Activated T-cell treated with anti-CD3 and anti-CD28 coated beads, Interleukin-2, amount 50 U/mL, for 4 hours (primary cell): ENCODE data around the gene NTRK1. TPM values are rescaled to one million over a fixed set of nuclear protein-coding genes. Genes with fewer than 3 reads are reported as not detected.
"Not testable (repeated sequence)": the region's sequence is repeated elsewhere in the genome, so short reads cannot be mapped to it uniquely, and the experiment has no call there.

Experiments used
- ATAC-seq, 2 donors: fragments of 200-7000 bp; cut with Tn5 transposase; one replicate each; pipeline ENCODE4 v1.10.0; 2021
- DNase-seq: peaks from one replicate; pipeline ENCODE4 v3.0.0-alpha.2; 2020
- H3K27me3 Mint-ChIP-seq: one replicate; pipeline ENCODE4 v1.8.0; 2021; ENCODE audit warnings: low read depth, mixed read lengths
- H3K36me3 Mint-ChIP-seq: one replicate; pipeline ENCODE4 v1.8.0; 2022; ENCODE audit warnings: mixed read lengths; ENCODE audit not compliant: insufficient read depth
- H3K4me1 Mint-ChIP-seq: one replicate; pipeline ENCODE4 v1.8.0; 2021; ENCODE audit warnings: low read depth, mixed read lengths
- H3K4me3 Mint-ChIP-seq: one replicate; pipeline ENCODE4 v1.8.0; 2021; ENCODE audit warnings: mild to moderate bottlenecking, moderate library complexity, mixed read lengths
- H3K9me3 Mint-ChIP-seq: one replicate; pipeline ENCODE4 v1.8.0; 2021; ENCODE audit warnings: mixed read lengths
- total RNA-seq, 3 donors: library from RNA; stranded (reverse); gene quantifications; one replicate each; pipeline ENCODE4 v1.2.1, GENCODE V29; 2021

Gene NTRK1
- total RNA-seq, 3 donors from 2014 or later, result 0.55 to 2.4 (median 1.8) TPM

GRCh38 chr1:156924478-156925153 lies 64.0 kb downstream of the NTRK1 start:
- no peak for ATAC-seq
- Mint-ChIP-seq H3K9me3 (no peaks in the 10 kb centered on the region), H3K4me1 (peaks cover 20% of the 10 kb centered on the region), H3K36me3 (no peaks in the 10 kb centered on the region), H3K27me3 (peaks cover 92% of the 10 kb centered on the region), H3K4me3 (no peak overlapping the region)
- DNase-seq, result no peak

DNA sequence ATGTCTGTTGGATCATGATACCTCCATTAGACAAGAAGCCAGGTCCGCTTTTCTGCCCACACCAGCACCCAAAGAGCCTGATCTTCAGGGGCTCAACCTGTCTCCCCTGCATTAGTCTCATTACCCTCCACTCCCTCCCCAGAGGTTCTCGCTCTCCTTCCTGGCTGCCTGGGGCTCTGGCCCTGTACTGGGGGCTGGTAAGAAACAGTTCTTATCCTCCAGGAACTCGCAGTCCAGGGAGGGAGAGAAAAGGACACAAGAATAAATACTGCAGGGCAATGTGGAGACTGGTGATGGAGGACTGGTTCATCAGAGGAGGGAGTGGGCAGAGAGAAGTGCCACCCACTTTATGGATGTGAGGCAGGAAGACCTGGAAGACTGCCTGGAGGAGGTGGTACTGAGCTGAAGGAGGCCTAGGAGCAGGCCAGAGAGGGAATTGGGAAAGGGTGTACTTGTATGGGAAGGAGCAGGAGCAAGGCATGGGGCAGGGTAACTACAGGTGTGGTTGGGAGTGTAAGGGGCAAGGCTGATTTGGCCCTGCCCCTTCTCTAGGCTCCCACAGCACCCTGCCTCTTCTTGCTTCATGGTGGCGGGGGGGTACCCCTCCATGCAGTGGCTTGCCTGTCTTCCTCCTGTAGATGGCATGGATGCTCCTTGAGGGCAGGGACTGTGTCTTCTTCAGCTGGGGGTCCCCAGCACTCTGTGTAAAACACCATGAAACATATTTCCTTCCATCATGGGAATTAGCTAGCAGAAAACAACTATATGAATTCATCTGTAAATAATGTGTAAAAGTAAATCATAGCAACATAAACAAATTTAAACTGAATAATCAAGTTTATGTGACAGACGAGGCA lies 64.7 kb downstream of the NTRK1 start:
- Mint-ChIP-seq H3K4me3 (no peak overlapping the region), H3K4me1 (peaks cover 20% of the 10 kb centered on the region), H3K27me3 (peaks cover 92% of the 10 kb centered on the region), H3K36me3 (no peaks in the 10 kb centered on the region), H3K9me3 (no peaks in the 10 kb centered on the region)
- ATAC-seq, result no peak
- no peak for DNase-seq

DNA sequence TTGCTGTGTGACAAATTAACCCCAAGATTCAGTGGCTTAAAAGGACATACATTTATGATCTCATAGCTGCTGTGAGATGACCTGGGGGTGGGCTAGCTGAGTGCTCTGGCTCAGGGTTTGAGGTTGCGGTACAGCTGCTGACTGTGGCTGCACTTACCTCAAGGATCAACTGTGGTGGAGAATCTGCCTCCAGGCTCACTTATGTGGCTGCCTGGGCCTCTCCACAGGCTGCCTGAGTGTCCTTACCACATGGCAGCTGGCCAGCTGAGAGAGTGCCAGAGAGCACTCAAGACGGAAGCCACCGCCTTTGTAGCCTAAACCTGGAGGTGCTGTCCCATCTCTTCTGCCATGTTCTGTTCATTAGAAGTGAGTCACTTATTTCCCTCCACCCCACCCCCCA lies 65.5 kb downstream of the NTRK1 start:
- Mint-ChIP-seq H3K9me3 (no peaks in the 10 kb centered on the region), H3K4me1 (peaks cover 18% of the 10 kb centered on the region), H3K36me3 (no peaks in the 10 kb centered on the region), H3K27me3 (peaks cover 92% of the 10 kb centered on the region), H3K4me3 (no peak overlapping the region)
- ATAC-seq (peak; percentile 44 to 54), DNase-seq (no peak)

DNA sequence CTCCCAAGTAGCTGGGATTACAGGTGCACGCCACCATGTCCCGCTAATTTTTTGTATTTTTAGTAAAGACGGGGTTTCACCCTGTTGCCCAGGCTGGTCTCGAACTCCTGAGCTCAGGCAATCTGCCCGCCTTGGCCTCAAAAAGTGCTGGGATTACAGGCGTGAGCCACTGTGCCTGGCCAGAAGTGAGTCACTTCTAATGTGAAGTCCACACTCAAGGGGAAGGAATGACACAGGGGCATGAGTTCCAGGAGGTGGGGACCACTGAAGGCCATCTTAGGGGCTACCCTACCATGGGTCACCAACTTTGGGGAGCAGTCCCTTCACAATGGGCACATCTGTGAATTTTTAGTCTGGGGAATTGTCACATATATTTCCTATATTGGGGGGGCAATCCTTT lies 66.0 kb downstream of the NTRK1 start:
- ATAC-seq, H3K9me3 Mint-ChIP-seq, H3K36me3 Mint-ChIP-seq, DNase-seq, H3K4me3 Mint-ChIP-seq: not testable (repeated sequence)
- Mint-ChIP-seq H3K4me1 (peaks cover 21% of the 10 kb centered on the region), H3K27me3 (peaks cover 94% of the 10 kb centered on the region)

DNA sequence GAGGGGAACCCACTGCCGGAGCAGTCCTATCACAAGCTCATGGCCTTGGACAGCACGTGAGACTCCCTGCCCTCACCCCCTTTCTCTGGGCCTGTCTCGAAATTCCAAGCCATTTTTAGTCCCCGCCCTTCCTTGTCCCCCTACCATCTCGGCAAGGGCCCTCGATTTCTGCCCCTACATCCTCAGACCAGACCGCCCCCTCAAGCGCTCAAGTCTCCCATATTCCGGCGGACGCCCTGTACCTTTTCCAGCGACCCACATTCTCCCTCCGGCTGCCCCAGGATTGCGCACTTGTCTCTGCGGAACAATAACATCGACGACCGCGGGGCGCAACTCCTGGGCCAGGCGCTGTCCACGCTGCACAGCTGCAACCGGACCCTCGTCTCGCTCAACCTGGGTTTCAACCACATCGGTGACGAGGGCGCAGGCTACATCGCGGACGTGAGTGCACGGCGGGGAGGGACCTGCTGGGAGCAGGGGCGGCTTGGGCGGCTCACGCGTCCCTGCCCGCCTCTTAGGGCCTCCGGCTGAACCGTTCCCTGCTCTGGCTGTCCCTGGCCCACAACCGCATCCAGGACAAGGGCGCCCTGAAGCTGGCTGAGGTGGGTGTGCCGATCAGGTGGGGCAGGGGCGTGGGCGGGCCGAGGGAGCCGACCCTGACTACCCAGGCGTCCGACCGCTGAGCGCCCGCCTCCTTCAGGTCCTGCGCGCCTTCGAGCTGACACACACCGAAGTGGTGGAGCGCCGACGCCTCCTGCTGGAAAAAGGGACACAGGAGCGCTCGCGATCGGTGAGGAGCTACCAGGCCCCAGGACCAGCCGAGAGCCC lies 66.8 kb downstream of the NTRK1 start:
- peak overlapping the region; percentile 9 for H3K4me3 Mint-ChIP-seq

GRCh38 chr1:156928043-156928602 lies 67.5 kb downstream of the NTRK1 start:
- ATAC-seq, result peak in 1 of 2 donors; percentile 7
- peaks cover 87% of the 10 kb centered on the region for H3K27me3 Mint-ChIP-seq
- H3K9me3 Mint-ChIP-seq, result no peaks in the 10 kb centered on the region
- DNase-seq, result no peak
- no peak overlapping the region for H3K4me3 Mint-ChIP-seq
- H3K4me1 Mint-ChIP-seq, result peaks cover 19% of the 10 kb centered on the region
- H3K36me3 Mint-ChIP-seq, result no peaks in the 10 kb centered on the region

More for the DNA sequence above, 66.8 kb downstream of the NTRK1 start:
- Mint-ChIP-seq H3K4me1 (peaks cover 21% of the 10 kb centered on the region), H3K27me3 (peaks cover 93% of the 10 kb centered on the region), H3K36me3 (no peaks in the 10 kb centered on the region), H3K9me3 (no peaks in the 10 kb centered on the region)
- peak; percentile 62 for DNase-seq
- peak; percentile 80 to 81 for ATAC-seq

GRCh38 chr1:156929596-156930238 lies 69.1 kb downstream of the NTRK1 start:
- DNase-seq (no peak), ATAC-seq (no peak)
- H3K4me3 Mint-ChIP-seq, result no peak overlapping the region
- H3K9me3 Mint-ChIP-seq, result no peaks in the 10 kb centered on the region
- peaks cover 16% of the 10 kb centered on the region for H3K4me1 Mint-ChIP-seq
- no peaks in the 10 kb centered on the region for H3K36me3 Mint-ChIP-seq
- H3K27me3 Mint-ChIP-seq, result peaks cover 76% of the 10 kb centered on the region

DNA sequence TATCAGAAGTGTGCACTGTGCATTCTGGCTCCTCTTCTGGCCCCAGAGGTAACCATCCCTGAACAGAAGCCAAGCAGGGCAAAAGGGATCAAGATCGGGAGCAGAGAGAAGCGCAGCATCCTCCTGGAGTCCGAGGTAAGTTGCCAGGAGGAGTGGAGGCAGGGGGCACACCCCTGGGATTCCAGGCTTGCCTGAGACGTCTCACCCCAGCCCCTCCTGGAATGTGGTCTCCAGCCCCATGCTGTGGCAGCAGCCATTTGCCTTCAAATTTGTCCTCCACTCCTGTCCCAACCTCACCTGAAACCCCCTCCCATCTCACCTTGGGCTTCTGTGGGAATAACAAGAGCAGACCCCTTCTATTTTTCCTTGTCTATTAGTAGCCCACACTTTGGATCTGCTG lies 69.8 kb downstream of the NTRK1 start:
- DNase-seq, result no peak
- H3K27me3 Mint-ChIP-seq, result peaks cover 68% of the 10 kb centered on the region
- H3K4me3 Mint-ChIP-seq, result no peak overlapping the region
- no peaks in the 10 kb centered on the region for H3K36me3 Mint-ChIP-seq
- H3K4me1 Mint-ChIP-seq, result peaks cover 16% of the 10 kb centered on the region
- no peaks in the 10 kb centered on the region for H3K9me3 Mint-ChIP-seq
- ATAC-seq, result no peak

Other genes starting within 250 kb of the NTRK1 start
- not detected for gene HAPLN2, start 241.4 kb upstream of the NTRK1 start, total RNA-seq
- gene BCAN, start 218.7 kb upstream of the NTRK1 start, total RNA-seq, result not detected
- gene NES, start 183.5 kb upstream of the NTRK1 start, total RNA-seq, result under 1 TPM; 0.05 to 0.13 (median 0.05) TPM
- 1 to 10 TPM; 1.8 to 2.5 (median 2.4) TPM for gene CRABP2, start 155.3 kb upstream of the NTRK1 start, total RNA-seq
- 10 to 100 TPM; 16.6 to 18.9 (median 18.5) TPM for gene METTL25B, start 132.4 kb upstream of the NTRK1 start, total RNA-seq
- 10 to 100 TPM; 62.4 to 65.9 (median 63.8) TPM for gene ISG20L2, start 132.1 kb upstream of the NTRK1 start, total RNA-seq
- 100 to 1,000 TPM; 132 to 138 (median 132) TPM for gene MRPL24, start 119.8 kb upstream of the NTRK1 start, total RNA-seq
- 100 to 1,000 TPM; 221 to 249 (median 230) TPM for gene HDGF, start 109.2 kb upstream of the NTRK1 start, total RNA-seq
- 100 to 1,000 TPM; 108 to 111 (median 111) TPM for gene PRCC, start 93.3 kb upstream of the NTRK1 start, total RNA-seq
- 100 to 1,000 TPM; 200 to 245 (median 214) TPM for gene SH2D2A, start 44.0 kb upstream of the NTRK1 start, total RNA-seq
- under 1 TPM in 1 of 3 donors, not detected in 2; 0.11 TPM for gene INSRR, start 1.7 kb upstream of the NTRK1 start, total RNA-seq
- gene PEAR1, start 32.9 kb downstream of the NTRK1 start, total RNA-seq, result under 1 TPM in 1 of 3 donors, not detected in 2; 0.05 TPM
- not detected for gene LRRC71, start 59.8 kb downstream of the NTRK1 start, total RNA-seq
- 1 to 10 TPM; 1.4 to 1.8 (median 1.7) TPM for gene ARHGEF11, start 184.9 kb downstream of the NTRK1 start, total RNA-seq
- not detected for gene ETV3L, start 238.9 kb downstream of the NTRK1 start, total RNA-seq